ENCODE data around the gene PALM3.

DNA sequence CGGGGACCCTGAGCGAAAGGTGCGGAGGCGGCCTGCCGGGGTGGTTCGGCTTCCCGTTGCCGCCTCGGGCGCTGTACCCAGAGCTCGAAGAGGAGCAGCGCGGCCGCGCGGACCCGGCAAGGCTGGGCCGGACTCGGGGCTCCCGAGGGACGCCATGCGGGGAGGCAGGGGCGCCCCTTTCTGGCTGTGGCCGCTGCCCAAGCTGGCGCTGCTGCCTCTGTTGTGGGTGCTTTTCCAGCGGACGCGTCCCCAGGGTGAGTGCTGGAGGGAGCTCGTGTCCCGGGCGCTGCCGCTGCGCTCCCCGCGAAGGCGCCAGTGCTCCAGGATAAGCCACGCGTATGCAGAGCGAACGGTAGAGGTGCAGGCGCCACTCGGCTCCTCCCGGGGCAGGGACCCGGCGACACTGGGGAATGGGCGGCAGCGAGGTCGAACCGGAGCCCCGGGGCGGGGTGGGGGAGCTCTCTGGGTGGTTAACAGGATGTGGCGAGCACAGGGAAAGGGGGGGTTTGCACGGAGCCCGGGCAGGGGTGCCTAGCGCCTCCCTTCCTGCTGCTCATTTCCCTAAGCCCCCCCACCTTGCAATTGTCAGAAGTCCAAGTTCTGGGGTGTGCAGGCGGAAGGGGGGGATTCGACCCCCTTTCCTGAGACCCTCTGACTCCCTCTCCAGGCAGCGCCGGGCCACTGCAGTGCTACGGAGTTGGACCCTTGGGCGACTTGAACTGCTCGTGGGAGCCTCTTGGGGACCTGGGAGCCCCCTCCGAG is 30.0 kb downstream of the PALM3 start, which contains the start of gene IL27RA:
- TF ChIP-seq, protein P1, sequence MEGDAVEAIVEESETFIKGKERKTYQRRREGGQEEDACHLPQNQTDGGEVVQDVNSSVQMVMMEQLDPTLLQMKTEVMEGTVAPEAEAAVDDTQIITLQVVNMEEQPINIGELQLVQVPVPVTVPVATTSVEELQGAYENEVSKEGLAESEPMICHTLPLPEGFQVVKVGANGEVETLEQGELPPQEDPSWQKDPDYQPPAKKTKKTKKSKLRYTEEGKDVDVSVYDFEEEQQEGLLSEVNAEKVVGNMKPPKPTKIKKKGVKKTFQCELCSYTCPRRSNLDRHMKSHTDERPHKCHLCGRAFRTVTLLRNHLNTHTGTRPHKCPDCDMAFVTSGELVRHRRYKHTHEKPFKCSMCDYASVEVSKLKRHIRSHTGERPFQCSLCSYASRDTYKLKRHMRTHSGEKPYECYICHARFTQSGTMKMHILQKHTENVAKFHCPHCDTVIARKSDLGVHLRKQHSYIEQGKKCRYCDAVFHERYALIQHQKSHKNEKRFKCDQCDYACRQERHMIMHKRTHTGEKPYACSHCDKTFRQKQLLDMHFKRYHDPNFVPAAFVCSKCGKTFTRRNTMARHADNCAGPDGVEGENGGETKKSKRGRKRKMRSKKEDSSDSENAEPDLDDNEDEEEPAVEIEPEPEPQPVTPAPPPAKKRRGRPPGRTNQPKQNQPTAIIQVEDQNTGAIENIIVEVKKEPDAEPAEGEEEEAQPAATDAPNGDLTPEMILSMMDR (conservative IDR thresholded peaks at IDR 0.05) = peak; percentile 53
- no peak for TF ChIP-seq ZFX (IDR thresholded peaks at IDR 0.05)

Data from C4-2B (cell line).